B cell (primary cell): ENCODE results near the gene PUDP. TPM values are rescaled to one million over a fixed set of nuclear protein-coding genes. Genes with fewer than 3 reads are reported as not detected.

ENCODE experiments used
- ATAC-seq: fragments of 200-7000 bp; cut with Tn5 transposase; one replicate; pipeline ENCODE4 v1.10.0; 2021; ENCODE audit warnings: low read depth, mild to moderate bottlenecking, moderate number of reproducible peaks, moderate library complexity
- CTCF ChIA-PET: fragments of 350-600 bp; sonication (Branson Sonifier 250); formaldehyde crosslinking; loops from one replicate; lab custom pipeline; 2021; ENCODE audit warnings: antibody characterized with exemption, inconsistent platforms; lab: Charles Lee
- POLR2A ChIA-PET: fragments of 350-600 bp; sonication (Branson Sonifier 250); formaldehyde crosslinking; loops from one replicate; lab custom pipeline; 2021; ENCODE audit warnings: antibody characterized with exemption; lab: Charles Lee
- DNase-seq: peaks from one replicate; pipeline ENCODE4 v3.0.0; 2013
- H2AFZ ChIP-seq: 2 replicates; pipeline ENCODE4 v1.6.1; 2012; ENCODE audit warnings: mild to moderate bottlenecking, low read depth, low read length; ENCODE audit not compliant: insufficient read depth, poor library complexity, severe bottlenecking
- H3K27ac ChIP-seq, 2 donors: 1 replicate in 1 of 2; 2 replicates in 1 of 2; pipeline ENCODE4 v1.5.1; 2012 to 2013; ENCODE audit warnings: low read length in 2 of 2, mild to moderate bottlenecking in 2 of 2, moderate library complexity in 1 of 2
- H3K27me3 ChIP-seq, 4 experiments: fragments of 200-600 bp in 1 of 4; sonication (generic) in 1 of 4; replicated peaks in 1 of 4; 1 replicate in 2 of 4; 2 replicates in 2 of 4; pipeline versions ENCODE4 v1.6.1 to v1.7.0; 2013 to 2016; ENCODE audit warnings: low read length in 3 of 4, mild to moderate bottlenecking in 2 of 4, mixed read lengths in 1 of 4, moderate library complexity in 1 of 4; ENCODE audit not compliant: insufficient read depth in 4 of 4, control insufficient read depth in 3 of 4; ENCODE audit errors: control extremely low read depth in 1 of 4
- H3K36me3 ChIP-seq, 2 experiments: replicated peaks in 1 of 2; 1 replicate in 1 of 2; 2 replicates in 1 of 2; pipeline versions ENCODE4 v1.6.1 to v1.7.1; 2013; ENCODE audit warnings: low read length in 1 of 2; ENCODE audit not compliant: insufficient read depth in 2 of 2, control insufficient read depth in 1 of 2; ENCODE audit errors: control extremely low read depth in 1 of 2, extremely low read depth in 1 of 2
- H3K4me1 ChIP-seq, 2 donors: fragments of 200-600 bp in 1 of 2; sonication (generic) in 1 of 2; 1 replicate in 1 of 2; 2 replicates in 1 of 2; pipeline versions ENCODE4 v1.5.1 to v1.6.1; 2013 to 2017; ENCODE audit warnings: low read length in 2 of 2; ENCODE audit not compliant: control insufficient read depth in 2 of 2, insufficient read depth in 2 of 2
- H3K4me2 ChIP-seq: replicated peaks from 2 replicates; pipeline ENCODE3; 2012; ENCODE audit warnings: mild to moderate bottlenecking, low read depth, low read length; ENCODE audit not compliant: poor library complexity, severe bottlenecking
- H3K4me3 ChIP-seq, 5 experiments: fragments of 200-600 bp in 1 of 5; sonication (generic) in 1 of 5; 1 replicate in 3 of 5; 2 replicates in 2 of 5; pipeline versions ENCODE4 v1.5.1 to v1.7.0; 2011 to 2016; ENCODE audit warnings: low read length in 4 of 5, mild to moderate bottlenecking in 4 of 5, low read depth in 2 of 5, control low read depth in 1 of 5, moderate library complexity in 1 of 5; ENCODE audit not compliant: insufficient read depth in 1 of 5; ENCODE audit errors: control extremely low read depth in 1 of 5, extremely low read depth in 1 of 5
- H3K79me2 ChIP-seq: fragments of 200-600 bp; sonication (generic); one replicate; pipeline ENCODE4 v1.6.0; 2016; ENCODE audit warnings: low read length; ENCODE audit not compliant: control insufficient read depth, insufficient read depth
- H3K9ac ChIP-seq: fragments of 200-600 bp; sonication (generic); 2 replicates; pipeline ENCODE4 v1.6.1; 2017; ENCODE audit warnings: mild to moderate bottlenecking, low read length, moderate library complexity
- H3K9me3 ChIP-seq, 3 donors: one replicate each; pipeline versions ENCODE4 v1.6.1 to v1.7.1; 2013; ENCODE audit warnings: low read length in 2 of 3; ENCODE audit not compliant: control insufficient read depth in 2 of 3, insufficient read depth in 1 of 3; ENCODE audit errors: control extremely low read depth in 1 of 3
- H4K20me1 ChIP-seq: 2 replicates; pipeline ENCODE4 v1.6.0; 2012; ENCODE audit warnings: mild to moderate bottlenecking, low read length; ENCODE audit not compliant: insufficient read depth, control insufficient read depth, poor library complexity, severe bottlenecking
- H3K27ac Mint-ChIP-seq: one replicate; pipeline ENCODE4 v1.8.0; 2021; ENCODE audit warnings: mixed read lengths
- H3K27me3 Mint-ChIP-seq: one replicate; pipeline ENCODE4 v1.8.0; 2021; ENCODE audit warnings: mixed read lengths
- H3K4me1 Mint-ChIP-seq: one replicate; pipeline ENCODE4 v1.8.0; 2021; ENCODE audit warnings: mixed read lengths
- H3K4me3 Mint-ChIP-seq: one replicate; pipeline ENCODE4 v1.8.0; 2021; ENCODE audit warnings: mixed read lengths
- H3K9me3 Mint-ChIP-seq: one replicate; pipeline ENCODE4 v1.8.0; 2022; ENCODE audit warnings: mixed read lengths; ENCODE audit not compliant: insufficient read depth
- CTCF ChIP-seq: fragments of 200-600 bp; IDR thresholded peaks from one replicate; pipeline ENCODE4 v1.8.0; 2022; ENCODE audit warnings: antibody characterized with exemption, mild to moderate bottlenecking
- EZH2 ChIP-seq: IDR thresholded peaks from 2 replicates; pipeline ENCODE4 v1.6.1; 2012; ENCODE audit warnings: borderline replicate concordance, low read depth, mild to moderate bottlenecking, moderate library complexity, low read length; ENCODE audit not compliant: insufficient read depth, poor library complexity, severe bottlenecking
- WGBS: methylation state at CpG from one replicate; pipeline ENCODE4 v1.1.5; 2013; ENCODE audit warnings: missing lambda C conversion rate; ENCODE audit not compliant: insufficient coverage; 5-methylcytosine and 5-hydroxymethylcytosine counted together
- intact Hi-C: fragments of 100-400 bp; cut with micrococcal nuclease; formaldehyde crosslinking; loops from one replicate; pipeline ENCODE4 v1.10.0; 2022
- polyA plus RNA-seq: library from polyadenylated mRNA; depleted of rRNA; stranded (reverse); fragments of >200 nt; gene quantifications from 2 replicates; pipeline ENCODE4 v1.2.3, GENCODE V29; 2012
- total RNA-seq, 2 donors: library from RNA; stranded (reverse); fragments of 120-200 nt in 1 of 2; gene quantifications; 1 replicate in 1 of 2; 2 replicates in 1 of 2; pipeline versions ENCODE4 v1.2.3 to v1.2.4, GENCODE V29; 2013 to 2022

PUDP gene
- total and polyA plus RNA-seq, 2 donors (not counting 1 experiment from before 2014, with no cell fraction given): 12.8 to 14.1 TPM

- CTCF ChIA-PET: interaction anchor here (0.7 kb wide), 1 partner anchor 10 kb away, joined by 3 read pairs; no protein-coding TSS in a partner anchor
- no peak overlapping the region for H3K4me3 Mint-ChIP-seq
Measured at GRCh38 chrX:7074148-7074907, 73.6 kb downstream of the PUDP start.

More at GRCh38 chrX:7074148-7074907, 73.6 kb downstream of the PUDP start:
- ATAC-seq (no peak), DNase-seq (no peak)
- H3K4me1 Mint-ChIP-seq: peaks cover 26% of the 10 kb centered on the region
- Histone ChIP-seq H3K4me3 (no peak overlapping the region), H3K27me3 (no peaks in the 10 kb centered on the region), H4K20me1 (peaks cover 9% of the 10 kb centered on the region), H3K27ac (no peak overlapping the region), H3K4me1 (peaks cover 11 to 20% of the 10 kb centered on the region in 2 donors), H3K9me3 (no peaks in the 10 kb centered on the region), H3K36me3 (peaks cover 0 to 8% of the 10 kb centered on the region in 2 experiments), H2AFZ (no peak overlapping the region), H3K4me2 (no peak overlapping the region), H3K79me2 (peaks cover 52% of the 10 kb centered on the region), H3K9ac (no peak overlapping the region)
- no peak overlapping the region for H3K27ac Mint-ChIP-seq
- H3K27me3 Mint-ChIP-seq: no peaks in the 10 kb centered on the region
- 90% methylated on average over 2 of the region's 9 CpGs for WGBS
- intact Hi-C loops: no loop called here
- no peak for TF ChIP-seq EZH2
- no peak for TF ChIP-seq CTCF
- POLR2A ChIA-PET: no interaction called here
- no peaks in the 10 kb centered on the region for H3K9me3 Mint-ChIP-seq
